ENCODE data around the gene BLM.

The BLM gene

GRCh38 chr15:90774731-90775514, 57.8 kb downstream of the BLM start:
- Histone ChIP-seq H3K79me2 (no peaks in the 10 kb centered on the region), H3K36me3 (ENCODE audit: control insufficient read depth, insufficient read depth, low read length) (no peaks in the 10 kb centered on the region), H3K27ac (no peak overlapping the region), H3K4me2 (ENCODE audit: low read length) (no peak overlapping the region), H3K4me3 (ENCODE audit: low read depth, low read length) (no peak overlapping the region), H3K4me1 (no peaks in the 10 kb centered on the region), H2AFZ (no peak overlapping the region), H3K9me3 (ENCODE audit: control insufficient read depth, low read length) (no peaks in the 10 kb centered on the region), H3K9ac (no peak overlapping the region), H3K27me3 (ENCODE audit: control insufficient read depth, insufficient read depth, low read length) (no peaks in the 10 kb centered on the region)
- TF ChIP-seq CTCF (IDR thresholded peaks at IDR 0.05): no peak

GRCh38 chr15:90780916-90781315, 63.8 kb downstream of the BLM start:
- no peak overlapping the region for H3K27ac ChIP-seq
- H3K9ac ChIP-seq: no peak overlapping the region
- no peaks in the 10 kb centered on the region for H3K27me3 ChIP-seq (ENCODE audit: control insufficient read depth, insufficient read depth, low read length)
- no peaks in the 10 kb centered on the region for H3K36me3 ChIP-seq (ENCODE audit: control insufficient read depth, insufficient read depth, low read length)
- no peaks in the 10 kb centered on the region for H3K4me1 ChIP-seq
- no peak overlapping the region for H2AFZ ChIP-seq
- H3K9me3 ChIP-seq (ENCODE audit: control insufficient read depth, low read length): no peaks in the 10 kb centered on the region
- no peak for TF ChIP-seq CTCF (IDR thresholded peaks at IDR 0.05)
- H3K4me2 ChIP-seq (ENCODE audit: low read length): no peak overlapping the region
- no peaks in the 10 kb centered on the region for H3K79me2 ChIP-seq
- H3K4me3 ChIP-seq (ENCODE audit: low read depth, low read length): no peak overlapping the region

GRCh38 chr15:90782442-90782841, 65.3 kb downstream of the BLM start:
- Histone ChIP-seq H3K27ac (no peak overlapping the region), H3K4me1 (no peaks in the 10 kb centered on the region), H3K27me3 (ENCODE audit: control insufficient read depth, insufficient read depth, low read length) (no peaks in the 10 kb centered on the region), H3K4me3 (ENCODE audit: low read depth, low read length) (no peak overlapping the region), H3K79me2 (no peaks in the 10 kb centered on the region), H3K4me2 (ENCODE audit: low read length) (no peak overlapping the region), H3K9ac (no peak overlapping the region), H3K36me3 (ENCODE audit: control insufficient read depth, insufficient read depth, low read length) (no peaks in the 10 kb centered on the region), H3K9me3 (ENCODE audit: control insufficient read depth, low read length) (no peaks in the 10 kb centered on the region), H2AFZ (no peak overlapping the region)
- TF ChIP-seq CTCF (IDR thresholded peaks at IDR 0.05): no peak

GRCh38 chr15:90787881-90788280, 70.7 kb downstream of the BLM start:
- Histone ChIP-seq H3K27me3 (ENCODE audit: control insufficient read depth, insufficient read depth, low read length) (no peaks in the 10 kb centered on the region), H3K4me3 (ENCODE audit: low read depth, low read length) (no peak overlapping the region), H3K36me3 (ENCODE audit: control insufficient read depth, insufficient read depth, low read length) (no peaks in the 10 kb centered on the region), H3K9ac (no peak overlapping the region), H3K27ac (no peak overlapping the region), H3K9me3 (ENCODE audit: control insufficient read depth, low read length) (no peaks in the 10 kb centered on the region), H2AFZ (no peak overlapping the region), H3K79me2 (no peaks in the 10 kb centered on the region), H3K4me1 (no peaks in the 10 kb centered on the region), H3K4me2 (ENCODE audit: low read length) (no peak overlapping the region)
- TF ChIP-seq CTCF (IDR thresholded peaks at IDR 0.05): no peak

GRCh38 chr15:90789462-90789861, 72.3 kb downstream of the BLM start:
- no peak for TF ChIP-seq CTCF (IDR thresholded peaks at IDR 0.05)
- H3K79me2 ChIP-seq: no peaks in the 10 kb centered on the region
- H3K9ac ChIP-seq: no peak overlapping the region
- H3K4me3 ChIP-seq (ENCODE audit: low read depth, low read length): no peak overlapping the region
- no peak overlapping the region for H3K27ac ChIP-seq
- no peak overlapping the region for H3K4me2 ChIP-seq (ENCODE audit: low read length)
- H3K27me3 ChIP-seq (ENCODE audit: control insufficient read depth, insufficient read depth, low read length): no peaks in the 10 kb centered on the region
- no peaks in the 10 kb centered on the region for H3K36me3 ChIP-seq (ENCODE audit: control insufficient read depth, insufficient read depth, low read length)
- no peaks in the 10 kb centered on the region for H3K9me3 ChIP-seq (ENCODE audit: control insufficient read depth, low read length)
- H3K4me1 ChIP-seq: no peaks in the 10 kb centered on the region
- H2AFZ ChIP-seq: no peak overlapping the region
